ENCODE data around the gene KCNB1. TPM values are rescaled to one million over a fixed set of nuclear protein-coding genes. Genes with fewer than 3 reads are reported as not detected.

Gene KCNB1
- total and polyA plus RNA-seq, 2 of the 4 experiments (the other 2 are of a cell fraction) = 0.05 TPM; not detected in 1

DNA sequence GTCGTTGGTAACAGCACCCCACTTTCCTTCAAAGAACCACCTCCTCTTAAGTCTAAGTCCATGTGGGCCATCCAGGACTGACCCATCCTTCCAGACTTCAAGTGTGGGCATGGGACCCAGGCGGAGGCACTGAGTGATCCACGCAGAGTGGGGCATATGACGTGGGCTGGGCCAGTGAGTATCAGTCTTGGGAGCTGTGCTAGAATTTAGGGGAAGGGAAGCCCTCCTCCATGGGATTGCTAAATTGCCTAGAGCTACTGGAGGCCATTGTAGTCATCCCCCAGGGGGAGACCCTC lies 35.3 kb upstream of the KCNB1 start:
- H3K9ac ChIP-seq (ENCODE audit: low read depth, low read length) = no peak overlapping the region
- H2AK9ac ChIP-seq (replicated peaks; ENCODE audit: low read depth, low read length, poor library complexity) = no peak overlapping the region
- H2BK15ac ChIP-seq (ENCODE audit: low read depth, low read length) = no peak overlapping the region
- no peak overlapping the region for H2AK5ac ChIP-seq (ENCODE audit: low read depth, low read length)
- DNase-seq (no peak), ATAC-seq (ENCODE audit: low read depth) (no peak)
- no TSS peak for BruUV-seq (replicated peaks)
- H3K79me1 ChIP-seq (ENCODE audit: low read depth in 1 of 2, low read length in 2 of 2) = no peaks in the 10 kb centered on the region
- H2BK5ac ChIP-seq (ENCODE audit: low read depth, low read length, poor library complexity, severe bottlenecking) = no peak overlapping the region
- H3K27me3 ChIP-seq (ENCODE audit: control insufficient read depth, insufficient read depth, low read length) = peaks cover 14% of the 10 kb centered on the region
- no peak overlapping the region for H3K27ac ChIP-seq (ENCODE audit: insufficient read depth, low read length)
- H3K14ac ChIP-seq (replicated peaks; ENCODE audit: low read depth, low read length) = no peak overlapping the region
- POLR2A ChIA-PET (ENCODE audit: unreplicated experiment) = no interaction called here
- H2AFZ ChIP-seq (replicated peaks; ENCODE audit: low read length, poor library complexity) = peak overlapping the region; percentile 17
- H2BK120ac ChIP-seq (ENCODE audit: low read depth, low read length) = no peak overlapping the region
- no peak for TF ChIP-seq NFE2L2 (IDR thresholded peaks at IDR 0.05; ENCODE audit: low read depth, low read length)
- TF ChIP-seq RAD21 (IDR thresholded peaks at IDR 0.05; ENCODE audit: low read length) = no peak
- TF ChIP-seq BHLHE40 (IDR thresholded peaks at IDR 0.05; ENCODE audit: low read depth, low read length) = no peak
- in situ Hi-C loops (cut with MboI; ENCODE audit: low sequenced_read_pairs) (no loop called here), dilution Hi-C loops (cut with HindIII; ENCODE audit: low sequenced_read_pairs, unreplicated experiment) (no loop called here), intact Hi-C loops (cut with micrococcal nuclease) (no loop called here)
- H4K8ac ChIP-seq (ENCODE audit: low read depth in 2 of 2, low read length in 2 of 2) = no peak overlapping the region
- no peak overlapping the region for H3K4me2 ChIP-seq (ENCODE audit: low read depth, low read length)
- H3K9me1 ChIP-seq (ENCODE audit: insufficient read depth, low read length) = no peaks in the 10 kb centered on the region
- H2BK20ac ChIP-seq (ENCODE audit: low read depth, low read length) = no peak overlapping the region
- H3K56ac ChIP-seq (ENCODE audit: extremely low read depth, insufficient read depth, low read length) = no peak overlapping the region
- WGBS, 2 experiments (ENCODE audit: extremely low coverage in 2 of 2, insufficient read length in 1 of 2) = 80% methylated on average over 1 of the region's 4 CpGs; no CpG with 5 or more reads in 1 of the 2 experiments
- no peaks in the 10 kb centered on the region for H3K9me3 ChIP-seq (ENCODE audit: control insufficient read depth, insufficient read depth, low read length)
- H3K4me1 ChIP-seq (ENCODE audit: control insufficient read depth, insufficient read depth, low read length) = no peaks in the 10 kb centered on the region
- no peaks in the 10 kb centered on the region for H4K20me1 ChIP-seq (ENCODE audit: insufficient read depth, low read length)
- H3K23ac ChIP-seq (ENCODE audit: low read depth, low read length) = no peak overlapping the region
- no peak overlapping the region for H4K5ac ChIP-seq (ENCODE audit: low read depth, low read length)
- H3K4ac ChIP-seq (ENCODE audit: low read depth, low read length) = no peak overlapping the region
- CTCF ChIA-PET = no interaction called here
- H3K18ac ChIP-seq (ENCODE audit: low read depth, low read length) = no peak overlapping the region
- H3K4me3 ChIP-seq (ENCODE audit: insufficient read depth, low read depth, low read length) = no peak overlapping the region
- H4K91ac ChIP-seq (ENCODE audit: insufficient read depth, low read depth, low read length) = no peak overlapping the region
- H3K36me3 ChIP-seq (ENCODE audit: control insufficient read depth, insufficient read depth, low read length) = no peaks in the 10 kb centered on the region

Measured in IMR-90 (cell line).